DOHH2 (cell line): ENCODE results near the gene CDH4.

Experiments
- H3F3A ChIP-seq: fragments of 200-600 bp; sonication (generic), shearing (Covaris generic); 2 replicates; pipeline ENCODE4 v1.6.0; 2016; ENCODE audit warnings: antibody characterized with exemption, mild to moderate bottlenecking; ENCODE audit not compliant: control insufficient read depth, insufficient read depth
- H3K27ac ChIP-seq: fragments of 200-600 bp; sonication (generic); 2 replicates; pipeline ENCODE4 v1.5.1; 2014; ENCODE audit warnings: low read depth, mild to moderate bottlenecking, low read length, moderate library complexity
- H3K27me3 ChIP-seq: fragments of 200-600 bp; sonication (generic); 2 replicates; pipeline ENCODE4 v1.6.1; 2014; ENCODE audit warnings: mild to moderate bottlenecking, low read length, mixed read lengths; ENCODE audit not compliant: control insufficient read depth
- H3K36me3 ChIP-seq: fragments of 200-600 bp; sonication (generic); 2 replicates; pipeline ENCODE4 v1.6.1; 2014; ENCODE audit warnings: mild to moderate bottlenecking, low read length, moderate library complexity, mixed read lengths; ENCODE audit not compliant: control insufficient read depth
- H3K4me1 ChIP-seq: fragments of 200-600 bp; sonication (generic); 2 replicates; pipeline ENCODE4 v1.6.1; 2014; ENCODE audit warnings: mild to moderate bottlenecking, low read length, mixed read lengths; ENCODE audit not compliant: control insufficient read depth
- H3K4me2 ChIP-seq: fragments of 200-600 bp; sonication (generic); 2 replicates; pipeline ENCODE4 v1.6.0; 2014; ENCODE audit warnings: mild to moderate bottlenecking, low read length, moderate library complexity
- H3K4me3 ChIP-seq: fragments of 200-600 bp; sonication (generic); 2 replicates; pipeline ENCODE4 v1.5.1; 2014; ENCODE audit warnings: mild to moderate bottlenecking, low read length, mixed read lengths
- H3K79me2 ChIP-seq: fragments of 200-600 bp; sonication (generic); 2 replicates; pipeline ENCODE4 v1.6.1; 2014; ENCODE audit warnings: mild to moderate bottlenecking, low read length, mixed read lengths; ENCODE audit not compliant: control insufficient read depth
- H3K9me2 ChIP-seq: fragments of 200-600 bp; sonication (generic); replicated peaks from 2 replicates; pipeline ENCODE4 v1.6.1; 2014; ENCODE audit warnings: mild to moderate bottlenecking, low read length, mixed read lengths; ENCODE audit not compliant: control insufficient read depth
- H3K9me3 ChIP-seq: fragments of 200-600 bp; sonication (generic); 2 replicates; pipeline ENCODE4 v1.6.1; 2014; ENCODE audit warnings: antibody characterized with exemption, low read length, mixed read lengths; ENCODE audit not compliant: control insufficient read depth, insufficient read depth
- H4K20me1 ChIP-seq: fragments of 200-600 bp; sonication (generic); 2 replicates; pipeline ENCODE4 v1.6.0; 2014; ENCODE audit warnings: low read depth, mild to moderate bottlenecking, antibody characterized with exemption, low read length, moderate library complexity; ENCODE audit not compliant: control insufficient read depth, insufficient read depth
- EZH2phosphoT487 ChIP-seq: fragments of 200-600 bp; sonication (generic); IDR thresholded peaks from 2 replicates; pipeline ENCODE4 v1.6.1; 2017; ENCODE audit warnings: borderline replicate concordance, mild to moderate bottlenecking, antibody characterized with exemption, low read length, moderate library complexity, mixed read lengths
- TF ChIP-seq, protein P1 (sequence below): fragments of 200-600 bp; sonication (generic); IDR thresholded peaks from one replicate; pipeline ENCODE4 v1.5.1; 2014; ENCODE audit warnings: antibody characterized with exemption, mild to moderate bottlenecking, low read depth, low read length; ENCODE audit not compliant: poor library complexity, severe bottlenecking

The CDH4 gene

DNA sequence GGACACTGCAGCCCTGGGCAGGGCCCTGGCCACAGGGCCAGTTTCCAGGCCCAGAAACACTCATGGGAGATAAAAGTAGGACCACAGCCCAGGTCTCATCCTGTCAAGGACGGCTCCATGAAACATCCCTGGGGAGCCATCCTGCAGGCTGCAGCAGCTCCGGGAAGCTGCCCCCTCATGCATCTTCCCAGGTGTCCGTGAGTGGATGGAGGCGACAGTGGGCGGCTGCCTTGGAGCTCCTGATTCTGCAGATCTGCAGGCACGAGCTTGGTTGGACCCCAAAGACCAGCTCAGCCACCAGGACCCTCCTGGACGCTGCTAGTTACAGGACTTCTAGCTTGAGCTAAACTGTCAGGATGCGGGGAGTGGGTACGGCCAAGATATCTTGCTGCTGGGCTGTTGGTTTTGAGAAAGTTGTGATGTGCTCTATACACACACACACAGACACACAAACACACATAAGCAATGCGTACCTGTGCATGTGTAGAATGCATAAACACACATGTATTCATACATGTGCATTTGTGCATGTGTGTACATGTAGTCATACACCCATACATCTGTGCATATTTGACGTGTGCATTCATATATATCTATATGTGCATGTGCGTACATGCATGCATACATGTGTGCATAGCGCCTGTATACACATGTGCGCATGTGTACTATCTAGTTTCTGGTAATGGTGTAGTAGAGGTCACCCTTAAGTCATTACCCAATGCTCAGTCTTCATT, 515.9 kb downstream of the CDH4 start:
- Histone ChIP-seq H3K4me3 (no peak overlapping the region), H4K20me1 (no peaks in the 10 kb centered on the region), H3K4me2 (no peak overlapping the region), H3K9me2 (no peaks in the 10 kb centered on the region), H3K27ac (no peak overlapping the region), H3K9me3 (no peaks in the 10 kb centered on the region), H3K27me3 (no peaks in the 10 kb centered on the region), H3F3A (no peaks in the 10 kb centered on the region), H3K36me3 (no peaks in the 10 kb centered on the region), H3K4me1 (no peaks in the 10 kb centered on the region), H3K79me2 (no peaks in the 10 kb centered on the region)
- TF ChIP-seq EZH2phosphoT487, result no peak
- TF ChIP-seq, protein P1, sequence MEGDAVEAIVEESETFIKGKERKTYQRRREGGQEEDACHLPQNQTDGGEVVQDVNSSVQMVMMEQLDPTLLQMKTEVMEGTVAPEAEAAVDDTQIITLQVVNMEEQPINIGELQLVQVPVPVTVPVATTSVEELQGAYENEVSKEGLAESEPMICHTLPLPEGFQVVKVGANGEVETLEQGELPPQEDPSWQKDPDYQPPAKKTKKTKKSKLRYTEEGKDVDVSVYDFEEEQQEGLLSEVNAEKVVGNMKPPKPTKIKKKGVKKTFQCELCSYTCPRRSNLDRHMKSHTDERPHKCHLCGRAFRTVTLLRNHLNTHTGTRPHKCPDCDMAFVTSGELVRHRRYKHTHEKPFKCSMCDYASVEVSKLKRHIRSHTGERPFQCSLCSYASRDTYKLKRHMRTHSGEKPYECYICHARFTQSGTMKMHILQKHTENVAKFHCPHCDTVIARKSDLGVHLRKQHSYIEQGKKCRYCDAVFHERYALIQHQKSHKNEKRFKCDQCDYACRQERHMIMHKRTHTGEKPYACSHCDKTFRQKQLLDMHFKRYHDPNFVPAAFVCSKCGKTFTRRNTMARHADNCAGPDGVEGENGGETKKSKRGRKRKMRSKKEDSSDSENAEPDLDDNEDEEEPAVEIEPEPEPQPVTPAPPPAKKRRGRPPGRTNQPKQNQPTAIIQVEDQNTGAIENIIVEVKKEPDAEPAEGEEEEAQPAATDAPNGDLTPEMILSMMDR, result no peak

DNA sequence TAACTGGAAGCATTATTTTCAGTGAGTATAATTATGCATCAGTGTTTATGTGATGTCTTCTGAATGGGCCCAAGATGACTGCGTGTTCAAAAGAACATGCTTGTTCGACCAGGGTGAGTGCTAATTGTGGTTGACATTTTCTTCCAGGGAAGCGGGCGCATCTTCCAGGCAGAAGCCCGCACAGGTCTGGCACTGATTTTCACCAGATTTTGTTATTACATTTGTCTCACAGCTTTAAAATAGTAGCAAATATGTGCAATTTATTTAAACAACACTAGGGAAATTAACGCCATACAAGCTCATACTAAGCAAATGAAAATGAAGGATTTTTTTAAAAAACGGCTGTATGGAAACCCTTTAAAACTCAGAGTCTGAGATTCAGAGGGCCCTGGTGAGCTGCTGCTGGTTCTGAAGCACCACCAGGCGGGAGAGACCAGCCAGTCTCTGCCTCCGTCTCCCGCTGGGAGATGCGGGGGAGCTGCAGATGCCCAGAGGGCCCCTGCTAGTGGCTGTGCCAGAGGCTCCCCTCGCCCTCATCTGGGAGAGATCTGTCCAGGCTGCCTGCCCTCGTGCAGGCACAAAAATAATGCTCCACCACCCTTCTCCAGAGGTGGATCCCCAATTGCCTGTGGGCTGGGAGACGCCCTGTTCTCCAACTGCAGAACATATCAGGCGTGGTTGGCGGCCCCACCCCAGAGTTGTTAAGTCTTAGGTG, 516.7 kb downstream of the CDH4 start:
- no peaks in the 10 kb centered on the region for H4K20me1 ChIP-seq
- no peaks in the 10 kb centered on the region for H3K4me1 ChIP-seq
- H3K79me2 ChIP-seq, result no peaks in the 10 kb centered on the region
- no peaks in the 10 kb centered on the region for H3K27me3 ChIP-seq
- no peaks in the 10 kb centered on the region for H3K36me3 ChIP-seq
- H3K9me3 ChIP-seq, result no peaks in the 10 kb centered on the region
- H3F3A ChIP-seq, result no peaks in the 10 kb centered on the region
- no peaks in the 10 kb centered on the region for H3K9me2 ChIP-seq
- no peak overlapping the region for H3K4me2 ChIP-seq
- H3K27ac ChIP-seq, result no peak overlapping the region
- no peak overlapping the region for H3K4me3 ChIP-seq
- no peak for TF ChIP-seq EZH2phosphoT487
- TF ChIP-seq, protein P1, result no peak

DNA sequence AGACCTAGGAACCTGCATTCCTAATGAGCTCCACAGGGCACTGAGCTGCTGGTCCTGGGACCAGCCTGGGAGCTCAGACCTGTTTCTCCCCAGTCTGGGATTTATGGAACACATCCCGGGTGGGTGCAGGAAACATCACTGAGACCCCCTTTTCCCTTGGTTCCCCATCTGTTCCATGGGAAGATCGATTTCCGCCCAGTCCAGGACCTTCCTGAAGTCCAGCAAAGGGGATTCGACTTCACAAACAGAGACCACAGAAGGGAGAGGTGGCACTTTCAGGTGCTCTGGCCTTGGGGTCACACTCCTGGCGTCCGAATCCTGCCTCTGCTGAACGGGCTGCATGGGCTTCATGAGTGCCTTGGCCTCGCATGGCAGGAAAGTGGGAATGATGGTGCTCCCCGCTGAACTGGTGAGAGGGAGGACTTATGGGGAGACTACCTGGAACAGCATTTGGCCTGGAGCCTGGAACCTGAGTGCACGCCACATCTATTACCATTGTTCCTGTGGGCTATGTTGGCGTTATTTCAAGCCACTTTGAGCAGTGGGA, 517.3 kb downstream of the CDH4 start:
- Histone ChIP-seq H3K9me3 (no peaks in the 10 kb centered on the region), H3K9me2 (no peaks in the 10 kb centered on the region), H3K27ac (no peak overlapping the region), H4K20me1 (no peaks in the 10 kb centered on the region), H3K4me2 (no peak overlapping the region), H3K4me1 (no peaks in the 10 kb centered on the region), H3K79me2 (no peaks in the 10 kb centered on the region), H3F3A (no peaks in the 10 kb centered on the region), H3K36me3 (no peaks in the 10 kb centered on the region), H3K4me3 (no peak overlapping the region), H3K27me3 (no peaks in the 10 kb centered on the region)
- TF ChIP-seq, protein P1, result no peak
- TF ChIP-seq EZH2phosphoT487, result no peak
